NCI-H1694 (cell line): ENCODE results near the gene SNAP23.

Experiments used
- DNase-seq: peaks from one replicate; lab custom pipeline; 2025; lab: John Stamatoyannopoulos, UW

Gene SNAP23

GRCh38 chr15:42495361-42496212, at the start of gene SNAP23:
TSS of gene SNAP23 (plus strand) at chr15:42495634. CDS start at chr15:42511847, 16,213 bp downstream.
- peak; percentile 34 for DNase-seq

GRCh38 chr15:42447599-42447998, 47.8 kb upstream of the SNAP23 start:
- DNase-seq: no peak

DNA sequence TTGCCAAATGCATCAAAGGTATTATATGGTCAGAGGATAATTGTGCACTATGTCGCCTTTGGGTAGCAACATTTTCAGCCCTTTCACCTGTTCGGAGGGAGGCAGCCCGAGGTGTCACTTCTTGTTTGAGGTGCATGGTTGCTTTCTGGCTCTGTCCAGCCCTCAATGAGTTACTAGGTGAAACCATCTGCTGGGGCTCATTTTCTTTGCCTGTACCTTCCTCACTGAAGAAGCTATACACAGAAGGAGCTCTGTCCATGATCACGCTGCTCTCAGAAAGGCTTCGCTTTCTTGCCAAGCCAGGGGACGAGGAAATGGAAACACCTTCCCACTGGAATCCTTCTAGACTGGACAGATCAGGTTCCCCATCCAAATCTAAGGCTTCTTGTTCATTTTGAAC, 47.2 kb upstream of the SNAP23 start:
- DNase-seq: no peak

GRCh38 chr15:42449770-42450424, 45.5 kb upstream of the SNAP23 start:
- DNase-seq: no peak

- DNase-seq: no peak
Measured at GRCh38 chr15:42450425-42450790, 45.0 kb upstream of the SNAP23 start.

DNA sequence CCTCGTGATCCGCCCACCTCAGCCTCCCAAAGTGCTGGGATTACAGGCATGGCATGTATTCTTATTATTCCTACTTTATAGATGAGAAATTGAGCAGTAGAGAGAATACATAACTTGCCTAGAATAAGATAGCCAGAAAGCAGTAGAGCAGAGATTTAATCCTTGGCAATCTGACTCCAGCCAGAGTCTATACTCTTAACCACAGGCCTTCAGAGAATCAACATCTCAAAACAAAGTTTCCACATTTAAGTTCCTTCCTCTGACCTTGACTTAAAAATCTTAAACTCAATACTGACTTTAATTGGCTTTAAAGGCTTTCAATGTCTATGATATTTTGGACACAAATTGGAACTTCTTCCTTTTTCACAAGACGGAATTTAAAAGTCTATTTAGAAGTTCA, 41.6 kb upstream of the SNAP23 start:
- DNase-seq: no peak

DNA sequence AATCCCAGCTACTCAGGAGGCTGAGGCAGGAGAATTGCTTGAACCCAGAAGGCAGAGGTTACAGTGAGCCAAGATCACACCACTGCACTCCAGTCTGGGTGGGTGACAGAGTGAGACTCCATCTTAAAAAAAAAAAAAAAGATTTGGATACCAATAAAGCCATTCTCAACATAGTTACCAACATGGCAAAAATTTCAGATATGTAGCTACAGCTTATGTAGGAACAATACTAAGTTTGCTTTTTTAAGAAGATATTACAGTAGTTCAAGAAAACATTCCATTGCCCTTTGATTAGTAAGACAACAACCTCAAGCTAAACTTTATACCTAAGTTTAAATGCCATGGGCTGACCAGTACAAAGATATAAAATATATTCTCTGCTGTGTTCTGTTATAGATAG, 38.9 kb upstream of the SNAP23 start:
- DNase-seq: no peak

DNA sequence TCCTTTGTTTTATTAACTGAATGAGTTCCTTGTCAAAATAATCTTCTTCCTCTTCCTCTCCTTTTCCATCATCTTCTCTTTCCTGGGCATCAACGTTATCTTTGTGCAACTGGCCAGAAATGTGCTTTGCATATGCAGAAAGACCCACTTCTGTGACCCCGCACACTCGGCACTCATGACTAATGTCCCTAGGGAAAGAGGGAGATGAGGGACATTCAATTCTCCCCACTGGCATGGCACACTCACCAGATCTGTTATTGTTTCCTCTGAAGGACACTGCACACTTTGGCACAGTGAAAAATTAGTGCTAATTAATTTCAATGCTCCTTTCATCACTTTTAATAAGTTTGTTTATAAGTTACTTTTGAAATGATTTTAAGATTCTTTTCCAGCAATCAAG, 38.5 kb upstream of the SNAP23 start:
- no peak for DNase-seq

DNA sequence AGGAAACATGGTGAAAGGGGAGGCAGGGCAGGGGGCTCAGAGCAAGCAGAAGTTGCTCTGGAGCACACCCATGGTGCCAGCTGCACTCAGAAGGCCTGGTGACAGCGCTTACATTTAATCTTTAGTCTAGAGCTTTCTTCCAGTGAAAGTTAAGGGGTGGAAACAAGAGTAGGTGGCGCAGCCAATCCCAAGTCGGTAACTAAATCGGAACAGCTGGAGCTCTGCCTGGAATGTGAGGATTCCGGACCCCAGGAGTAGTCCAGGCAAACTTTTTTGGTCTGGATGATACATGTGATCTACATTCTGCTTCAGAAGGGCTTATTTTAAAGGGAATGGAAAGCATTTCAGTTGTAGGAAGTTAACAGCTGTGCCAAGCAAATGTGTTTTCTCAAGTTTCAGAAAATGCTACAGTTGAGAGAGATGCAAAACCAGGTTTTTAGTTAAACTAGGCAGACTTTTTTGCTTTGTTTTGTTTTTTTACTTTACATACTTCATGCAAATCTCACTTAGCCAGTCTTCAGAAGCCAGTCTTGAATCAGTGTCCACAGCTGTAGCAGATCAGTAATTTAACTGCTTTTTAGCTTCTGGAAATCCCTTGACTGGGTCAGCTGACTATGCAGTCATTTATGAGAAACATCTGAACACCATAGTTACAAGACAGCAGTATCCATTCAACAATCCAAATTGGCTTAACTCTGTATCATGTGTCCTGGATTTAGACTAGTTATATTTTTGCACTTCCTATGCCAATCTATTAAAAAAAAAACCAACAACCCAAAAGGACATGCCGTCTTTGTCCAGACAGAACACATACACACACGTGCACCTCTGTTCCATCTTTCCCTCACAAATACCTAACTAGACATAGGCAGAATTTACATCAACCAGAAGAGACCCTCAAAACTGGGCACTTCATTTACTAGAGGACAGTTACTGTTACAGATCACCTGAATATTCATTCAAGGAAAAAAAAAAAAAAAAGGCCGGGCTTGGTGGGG, 37.7 kb upstream of the SNAP23 start:
- no peak for DNase-seq

DNA sequence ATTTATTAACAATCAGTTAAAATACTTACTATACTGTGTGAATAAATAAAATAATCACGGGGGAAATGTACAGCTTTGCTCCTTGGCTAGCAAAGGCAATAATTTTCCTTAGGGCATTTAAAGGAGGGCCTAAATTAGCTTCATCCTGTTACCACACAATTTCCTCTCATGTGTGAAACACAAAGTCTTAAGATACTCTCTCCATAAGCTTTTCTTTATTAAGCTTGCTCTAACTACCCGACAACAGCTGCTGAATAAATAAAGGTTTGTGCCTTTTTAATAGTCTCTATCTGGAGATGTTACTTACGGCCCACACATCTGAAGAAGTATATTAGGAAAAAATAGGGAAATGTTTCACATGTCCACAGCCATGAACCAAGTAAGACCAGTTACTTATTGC, 34.2 kb upstream of the SNAP23 start:
- no peak for DNase-seq

DNA sequence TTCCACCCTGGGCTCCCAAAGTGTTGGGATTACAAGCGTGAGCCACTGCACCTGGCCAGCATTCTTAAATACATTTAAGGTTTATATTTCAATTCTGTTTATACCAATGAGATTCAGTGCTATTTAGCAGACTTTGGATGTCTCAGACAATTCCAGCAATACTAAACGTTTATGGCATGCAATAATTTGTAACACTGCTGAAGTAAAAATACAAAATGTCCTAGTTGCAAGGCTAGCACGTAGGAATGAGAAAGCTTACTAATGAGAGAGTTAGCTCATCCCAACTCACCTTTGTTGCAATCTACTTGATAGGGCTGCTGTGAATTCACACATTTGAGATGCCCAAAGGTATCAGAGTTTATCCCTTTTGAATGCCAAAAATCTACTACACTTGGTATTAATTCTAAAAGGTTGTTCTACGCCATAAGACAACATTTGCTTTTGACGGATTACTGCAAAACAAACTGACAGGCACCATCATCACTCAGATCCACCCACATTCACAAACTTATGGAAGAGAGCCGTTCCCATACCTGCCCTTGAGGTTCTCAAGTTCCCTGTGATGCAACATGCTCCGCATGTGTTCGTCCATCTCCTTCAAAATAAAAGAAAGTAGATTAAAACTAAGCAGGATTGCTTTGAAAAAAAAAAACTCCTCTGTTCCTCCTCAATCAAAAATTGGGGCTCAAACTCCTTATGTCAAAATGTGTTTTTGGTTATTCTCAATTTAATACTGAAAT, 29.7 kb upstream of the SNAP23 start:
- DNase-seq: no peak

- DNase-seq: no peak
Measured at GRCh38 chr15:42471002-42471401, 24.4 kb upstream of the SNAP23 start.

DNA sequence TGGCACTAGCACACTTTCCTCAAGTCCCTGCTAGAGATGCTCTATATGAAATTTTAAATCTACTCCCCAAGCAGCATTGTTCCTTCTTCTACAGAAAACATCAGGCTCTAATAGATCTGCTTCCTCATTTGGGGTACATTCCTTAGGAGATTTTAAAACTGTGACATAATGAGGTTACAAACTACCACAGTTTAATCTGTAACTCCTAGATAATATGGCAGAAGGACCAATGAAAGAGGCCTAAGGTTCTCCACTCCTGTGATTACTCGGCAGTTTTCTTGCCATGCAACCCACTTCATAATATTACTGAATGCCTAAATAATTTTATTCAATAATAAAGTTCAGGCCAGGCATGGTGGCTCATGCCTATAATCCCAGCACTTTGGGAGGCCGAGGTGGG, 20.6 kb upstream of the SNAP23 start:
- DNase-seq: no peak

- no peak for DNase-seq
Measured at GRCh38 chr15:42482701-42483100, 12.7 kb upstream of the SNAP23 start.

GRCh38 chr15:42483677-42484076, 11.8 kb upstream of the SNAP23 start:
- no peak for DNase-seq

- DNase-seq: no peak
Measured at GRCh38 chr15:42490291-42490670, 5.2 kb upstream of the SNAP23 start.

DNA sequence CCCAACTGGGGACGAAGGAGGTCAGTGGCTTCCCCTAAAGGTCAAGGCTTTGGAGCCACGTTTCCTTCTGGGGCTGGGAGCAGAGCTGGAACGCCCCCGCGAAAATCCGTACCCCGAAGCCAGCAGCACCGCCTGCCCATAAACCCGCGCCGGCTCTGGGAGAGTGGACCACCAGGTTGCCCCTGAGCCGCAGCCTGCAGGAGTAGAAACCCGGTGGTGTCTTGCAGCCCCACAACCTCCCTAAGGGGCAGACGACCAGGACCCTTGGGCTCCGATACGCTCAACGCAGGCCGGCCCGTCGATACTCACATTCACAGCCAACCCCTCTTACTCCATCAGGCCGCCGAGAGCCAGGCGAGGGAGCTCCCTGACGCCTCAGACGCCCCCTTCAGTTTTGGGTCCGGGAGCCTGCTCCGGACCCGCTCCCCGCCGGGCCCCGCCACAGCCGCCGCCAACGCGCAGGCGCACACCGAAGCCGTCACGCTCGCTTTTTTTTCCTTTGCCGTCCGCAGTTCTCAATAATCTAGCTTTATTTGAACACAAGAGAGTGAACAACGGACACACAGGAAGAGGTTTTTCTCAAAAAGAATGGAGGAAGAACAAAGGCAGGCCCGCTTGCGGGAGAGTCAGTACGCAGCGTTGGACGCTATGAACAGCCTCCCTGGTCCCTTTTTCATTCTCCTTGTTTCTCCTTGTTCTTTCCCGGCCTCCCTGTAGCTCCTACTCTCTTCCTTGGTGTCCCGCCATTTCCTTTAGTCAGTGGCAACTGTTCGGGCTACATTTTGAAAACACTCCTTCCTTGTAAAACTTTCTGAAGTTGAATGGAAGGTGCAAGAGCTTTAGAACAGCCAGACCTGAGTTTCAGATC, 4.5 kb upstream of the SNAP23 start, which contains the start of gene ZNF106:
Gene ZNF106 (minus strand): TSS at position 471 of the 868 bp plus-strand sequence. CDS start 18,852 bp downstream, outside the sequence.
- DNase-seq: peak; percentile 76

- DNase-seq: no peak
Measured at GRCh38 chr15:42491539-42492225, 3.8 kb upstream of the SNAP23 start.

GRCh38 chr15:42493679-42494078, 1.8 kb upstream of the SNAP23 start:
- DNase-seq: no peak

GRCh38 chr15:42494998-42495360, 455 bp upstream of the SNAP23 start:
- DNase-seq: no peak
